ENCODE measurements around the gene PPP4R2.

Gene PPP4R2

GRCh38 chr3:72973786-72974185, 22.8 kb upstream of the PPP4R2 start:
- TF ChIP-seq CTCF (IDR thresholded peaks at IDR 0.05; ENCODE audit: low read depth, low read length), result no peak

GRCh38 chr3:72974956-72975355, 21.7 kb upstream of the PPP4R2 start:
- H3K4me3 ChIP-seq (ENCODE audit: low read depth, low read length), result no peak overlapping the region
- in situ Hi-C loops (cut with HindIII; ENCODE audit: low sequenced_read_pairs), result no loop called here
- no peak for TF ChIP-seq CTCF (IDR thresholded peaks at IDR 0.05; ENCODE audit: low read depth, low read length)
- no peak for DNase-seq (ENCODE audit: low read depth, low spot score)

More at GRCh38 chr3:72973786-72974185, 22.8 kb upstream of the PPP4R2 start:
- no peak overlapping the region for H3K4me3 ChIP-seq (ENCODE audit: low read depth, low read length)
- in situ Hi-C loops (cut with HindIII; ENCODE audit: low sequenced_read_pairs), result no loop called here
- DNase-seq (ENCODE audit: low read depth, low spot score), result no peak

- TF ChIP-seq CTCF (IDR thresholded peaks at IDR 0.05; ENCODE audit: low read depth, low read length), result no peak
- in situ Hi-C loops (cut with HindIII; ENCODE audit: low sequenced_read_pairs), result no loop called here
- no peak for DNase-seq (ENCODE audit: low read depth, low spot score)
- H3K4me3 ChIP-seq (ENCODE audit: low read depth, low read length), result no peak overlapping the region
These were observed 20.3 kb upstream of the PPP4R2 start for GRCh38 chr3:72976281-72976741.

GRCh38 chr3:72977060-72977808, 19.4 kb upstream of the PPP4R2 start:
- DNase-seq (ENCODE audit: low read depth, low spot score), result no peak
- no peak overlapping the region for H3K4me3 ChIP-seq (ENCODE audit: low read depth, low read length)
- in situ Hi-C loops (cut with HindIII; ENCODE audit: low sequenced_read_pairs), result no loop called here
- no peak for TF ChIP-seq CTCF (IDR thresholded peaks at IDR 0.05; ENCODE audit: low read depth, low read length)

- no peak for DNase-seq (ENCODE audit: low read depth, low spot score)
- no peak for TF ChIP-seq CTCF (IDR thresholded peaks at IDR 0.05; ENCODE audit: low read depth, low read length)
- in situ Hi-C loops (cut with HindIII; ENCODE audit: low sequenced_read_pairs), result no loop called here
- no peak overlapping the region for H3K4me3 ChIP-seq (ENCODE audit: low read depth, low read length)
These were observed 13.8 kb upstream of the PPP4R2 start for GRCh38 chr3:72982609-72983366.

GRCh38 chr3:72985576-72985975, 11.0 kb upstream of the PPP4R2 start:
- H3K4me3 ChIP-seq (ENCODE audit: low read depth, low read length), result no peak overlapping the region
- in situ Hi-C loops (cut with HindIII; ENCODE audit: low sequenced_read_pairs), result no loop called here
- no peak for TF ChIP-seq CTCF (IDR thresholded peaks at IDR 0.05; ENCODE audit: low read depth, low read length)
- DNase-seq (ENCODE audit: low read depth, low spot score), result no peak

Data from astrocyte of the spinal cord (primary cell).